PC-9 (cell line): ENCODE data around the gene LRRC8D. TPM values are rescaled to one million over a fixed set of nuclear protein-coding genes. Genes with fewer than 3 reads are reported as not detected.

ENCODE experiments used
- BruUV-seq: library from RNA; stranded (reverse); fragments of 400-500 nt; replicated peaks from 2 replicates; lab custom pipeline; 2021; lab: Mats Ljungman, UMichigan
- CTCF ChIA-PET: fragments of 300-600 bp; sonication (Branson Sonifier 250); formaldehyde crosslinking; loops from one replicate; lab custom pipeline; 2022; ENCODE audit warnings: antibody characterized with exemption; lab: Charles Lee
- POLR2A ChIA-PET: fragments of 300-600 bp; sonication (Branson Sonifier 250); formaldehyde crosslinking; loops from one replicate; lab custom pipeline; 2022; ENCODE audit warnings: antibody characterized with exemption; ENCODE audit not compliant: unreplicated experiment; lab: Charles Lee
- DNase-seq, 2 experiments: peaks; one replicate each; pipeline versions ENCODE4 v3.0.0 to v3.0.0-alpha.2; 2015 to 2022; ENCODE audit warnings: mixed read lengths in 1 of 2
- H2AFZ ChIP-seq: fragments of 200-600 bp; sonication (generic); 2 replicates; pipeline ENCODE4 v1.8.1; 2017; ENCODE audit warnings: antibody characterized with exemption
- H3F3A ChIP-seq: fragments of 200-600 bp; sonication (generic); 2 replicates; pipeline ENCODE4 v1.8.1; 2017; ENCODE audit warnings: antibody characterized with exemption, mild to moderate bottlenecking, low read depth; ENCODE audit not compliant: insufficient read depth
- H3K27ac ChIP-seq: fragments of 200-600 bp; sonication (generic); 2 replicates; pipeline ENCODE4 v1.6.1; 2016; ENCODE audit warnings: mixed run types
- H3K27me3 ChIP-seq: fragments of 200-600 bp; sonication (generic); 2 replicates; pipeline ENCODE4 v1.6.1; 2016; ENCODE audit warnings: low read depth, mixed run types; ENCODE audit not compliant: insufficient read depth
- H3K36me3 ChIP-seq: fragments of 200-600 bp; sonication (generic); 2 replicates; pipeline ENCODE4 v1.6.1; 2016; ENCODE audit warnings: low read depth, mixed run types
- H3K4me1 ChIP-seq: fragments of 200-600 bp; sonication (generic); replicated peaks from 2 replicates; pipeline ENCODE4 v1.6.1; 2016; ENCODE audit warnings: mixed run types; ENCODE audit not compliant: insufficient read depth
- H3K4me2 ChIP-seq: fragments of 200-600 bp; sonication (generic); 2 replicates; pipeline ENCODE4 v1.6.1; 2017; ENCODE audit warnings: mixed run types
- H3K4me3 ChIP-seq: fragments of 200-600 bp; sonication (generic); 2 replicates; pipeline ENCODE4 v1.6.1; 2016; ENCODE audit warnings: mixed run types
- H3K79me2 ChIP-seq: fragments of 200-600 bp; sonication (generic); 2 replicates; pipeline ENCODE4 v1.6.1; 2017; ENCODE audit warnings: low read depth, mixed run types
- H3K9me2 ChIP-seq: fragments of 200-600 bp; sonication (generic); 2 replicates; pipeline ENCODE4 v1.8.1; 2017; ENCODE audit warnings: mild to moderate bottlenecking; ENCODE audit not compliant: insufficient read depth
- H3K9me3 ChIP-seq: fragments of 200-600 bp; sonication (generic); 2 replicates; pipeline ENCODE4 v1.8.1; 2016; ENCODE audit warnings: low read depth; ENCODE audit not compliant: insufficient read depth
- H4K20me1 ChIP-seq: fragments of 200-600 bp; sonication (generic); 2 replicates; pipeline ENCODE4 v1.8.1; 2017; ENCODE audit not compliant: insufficient read depth
- CTCF ChIP-seq: fragments of 200-600 bp; sonication (generic); conservative IDR thresholded peaks from 2 replicates; pipeline ENCODE4 v1.6.1; 2017; ENCODE audit warnings: mixed run types, antibody characterized with exemption, mild to moderate bottlenecking, moderate library complexity
- EZH2 ChIP-seq: fragments of 200-600 bp; sonication (generic); IDR thresholded peaks from 2 replicates; pipeline ENCODE4 v1.8.0; 2017; ENCODE audit warnings: antibody characterized with exemption, low read depth
- intact Hi-C: fragments of 100-400 bp; cut with micrococcal nuclease; formaldehyde crosslinking; loops from one replicate; pipeline ENCODE4 v1.10.0; 2022; ENCODE audit not compliant: unreplicated experiment
- total RNA-seq: library from RNA; stranded (reverse); gene quantifications from 2 replicates; pipeline ENCODE4 v1.2.3, GENCODE V29; 2021

The LRRC8D gene
- total RNA-seq, 1 experiment from 2014 or later: 75.9 TPM

GRCh38 chr1:89779151-89779940, 41.5 kb upstream of the LRRC8D start:
- Histone ChIP-seq H3K4me1 (no peaks in the 10 kb centered on the region), H3K27me3 (no peaks in the 10 kb centered on the region), H4K20me1 (no peaks in the 10 kb centered on the region), H3K36me3 (no peaks in the 10 kb centered on the region), H2AFZ (no peak overlapping the region), H3K9me2 (no peaks in the 10 kb centered on the region), H3K9me3 (no peaks in the 10 kb centered on the region), H3K79me2 (no peaks in the 10 kb centered on the region), H3K4me3 (no peak overlapping the region), H3K27ac (no peak overlapping the region), H3F3A (no peaks in the 10 kb centered on the region), H3K4me2 (no peak overlapping the region)
- CTCF ChIA-PET: interaction anchor here (0.7 kb wide), 1 partner anchor 1017 kb away, joined by 4 read pairs; no protein-coding TSS in a partner anchor
- intact Hi-C loops: no loop called here
- no TSS peak for BruUV-seq
- POLR2A ChIA-PET: no interaction called here
- no peak for DNase-seq
- no peak for TF ChIP-seq CTCF
- no peak for TF ChIP-seq EZH2

- CTCF ChIA-PET: interaction anchor here (0.6 to 0.7 kb wide), 4 partner anchors 22 to 257 kb away, joined by 3 to 7 read pairs (median 4); no protein-coding TSS in a partner anchor
- Histone ChIP-seq H3F3A (no peaks in the 10 kb centered on the region), H3K9me2 (no peaks in the 10 kb centered on the region)
Measured at GRCh38 chr1:89780721-89781120, 40.1 kb upstream of the LRRC8D start.

More at GRCh38 chr1:89780721-89781120, 40.1 kb upstream of the LRRC8D start:
- Histone ChIP-seq H3K4me1 (no peaks in the 10 kb centered on the region), H3K79me2 (no peaks in the 10 kb centered on the region), H3K27ac (no peak overlapping the region), H2AFZ (no peak overlapping the region), H3K4me3 (no peak overlapping the region), H3K9me3 (no peaks in the 10 kb centered on the region), H3K27me3 (no peaks in the 10 kb centered on the region), H4K20me1 (no peaks in the 10 kb centered on the region), H3K4me2 (no peak overlapping the region), H3K36me3 (no peaks in the 10 kb centered on the region)
- intact Hi-C loops: loop anchor here (1.0 to 5.0 kb wide), 3 partner anchors 62 to 332 kb away; no protein-coding TSS in a partner anchor
- no peak for TF ChIP-seq EZH2
- peak; percentile 80 for TF ChIP-seq CTCF
- DNase-seq: peak; percentile 15 to 78
- POLR2A ChIA-PET: no interaction called here
- BruUV-seq: no TSS peak
